ENCODE data around the gene CFAP20DC. TPM values are rescaled to one million over a fixed set of nuclear protein-coding genes. Genes with fewer than 3 reads are reported as not detected.

The CFAP20DC gene
- total and polyA plus RNA-seq, 2 of the 8 experiments (the other 6 are each of a cell fraction or from before 2014, with no cell fraction given): 2.2 to 2.8 TPM

DNA sequence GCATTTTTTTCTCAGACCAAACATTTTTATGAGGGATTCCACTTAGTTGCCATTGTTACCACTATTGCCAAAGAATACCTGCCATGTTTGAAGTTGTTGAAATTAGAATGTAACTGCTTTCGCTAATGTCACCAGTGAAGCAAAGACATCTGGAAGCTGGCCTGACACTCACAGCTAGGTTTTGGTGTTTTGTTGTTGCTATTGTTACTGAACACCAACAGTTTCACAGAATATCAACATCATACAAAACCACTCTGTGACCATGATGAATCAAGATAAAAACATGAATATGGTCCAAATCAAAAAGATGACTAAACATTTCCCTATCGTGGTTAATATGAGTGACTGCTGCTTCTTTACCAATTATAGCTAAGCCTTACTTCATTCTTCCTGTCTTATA lies 6.9 kb upstream of the CFAP20DC start:
- Histone ChIP-seq H3K79me2 (ENCODE audit: control insufficient read depth in 1 of 2, insufficient read depth in 2 of 2, low read length in 2 of 2) (no peaks in the 10 kb centered on the region), H3K9me3 (ENCODE audit: insufficient read depth in 2 of 2, low read depth in 1 of 2, low read length in 1 of 2) (no peaks in the 10 kb centered on the region), H2BK15ac (ENCODE audit: low read length) (no peak overlapping the region), H2AK5ac (ENCODE audit: low read depth, low read length) (no peak overlapping the region), H3K4me2 (ENCODE audit: insufficient read depth in 1 of 2, low read depth in 2 of 2, low read length in 2 of 2) (no peak overlapping the region), H4K5ac (ENCODE audit: insufficient read length, low read depth, low read length) (no peak overlapping the region), H4K20me1 (replicated peaks in 1 of 2; ENCODE audit: control insufficient read depth in 1 of 2, insufficient read depth in 2 of 2, low read length in 2 of 2) (no peaks in the 10 kb centered on the region), H3K79me1 (ENCODE audit: low read depth, low read length) (no peaks in the 10 kb centered on the region), H3K27ac (ENCODE audit: low read depth, low read length) (no peak overlapping the region), H3K23ac (ENCODE audit: insufficient read length) (no peak overlapping the region), H2AFZ (ENCODE audit: low read length) (no peak overlapping the region), H3K4me3 (ENCODE audit: extremely low read depth in 1 of 4, insufficient read depth in 2 of 4, low read depth in 3 of 4, low read length in 4 of 4) (no peak overlapping the region), H3K56ac (replicated peaks; ENCODE audit: insufficient read length, low read depth, low read length) (no peak overlapping the region), H4K91ac (replicated peaks; ENCODE audit: insufficient read length, low read length) (no peak overlapping the region), H3K18ac (ENCODE audit: extremely low read depth, low read length) (no peak overlapping the region), H2BK5ac (ENCODE audit: low read depth, low read length) (no peak overlapping the region), H3K4ac (replicated peaks; ENCODE audit: insufficient read length, low read depth, low read length) (no peak overlapping the region), H3K14ac (ENCODE audit: insufficient read length) (no peak overlapping the region), H2BK120ac (replicated peaks; ENCODE audit: low read depth, low read length) (no peak overlapping the region), H3K9ac (replicated peaks in 1 of 4; ENCODE audit: extremely low read depth in 1 of 4, low read depth in 3 of 4, low read length in 3 of 4) (no peak overlapping the region), H2BK12ac (ENCODE audit: low read depth, low read length) (no peak overlapping the region), H3K36me3 (ENCODE audit: control insufficient read depth in 2 of 4, insufficient read depth in 4 of 4, low read length in 3 of 4) (no peaks in the 10 kb centered on the region), H4K8ac (ENCODE audit: extremely low read depth, insufficient read depth, low read length) (no peak overlapping the region), H3K4me1 (replicated peaks in 1 of 4; ENCODE audit: control insufficient read depth in 3 of 4, insufficient read depth in 4 of 4, low read length in 3 of 4) (no peaks in the 10 kb centered on the region), H3K27me3 (replicated peaks in 1 of 4; ENCODE audit: control insufficient read depth in 3 of 4, extremely low read depth in 1 of 4, insufficient read depth in 3 of 4, low read length in 3 of 4) (no peaks in the 10 kb centered on the region), H2BK20ac (ENCODE audit: low read length) (no peak overlapping the region), H3K23me2 (ENCODE audit: low read depth, low read length) (peaks cover 3% of the 10 kb centered on the region; the same call in 1 of the 2 replicates)
- 97% methylated on average over 2 of the region's 2 CpGs; no CpG with 5 or more reads in 1 of the 2 experiments for WGBS, 2 experiments (ENCODE audit: extremely low coverage in 1 of 2, insufficient coverage in 1 of 2, insufficient read length in 1 of 2, insufficient replicate concordance in 2 of 2, low coverage in 1 of 2, low lambda C conversion rate in 2 of 2, missing lambda C conversion rate in 1 of 2)
- FAIRE-seq (no peak), DNase-seq (ENCODE audit: low read depth in 1 of 2, low spot score in 2 of 2) (no peak)
- TF ChIP-seq TEAD4 (IDR thresholded peaks at IDR 0.05; ENCODE audit: low read depth, low read length) (no peak), POLR2A (IDR thresholded peaks at IDR 0.05; ENCODE audit: control extremely low read depth in 1 of 2, low read depth in 2 of 2, low read length in 2 of 2) (no peak), SP2 (IDR thresholded peaks at IDR 0.05; ENCODE audit: low read length) (no peak)
- POLR2A ChIA-PET (ENCODE audit: partially characterized antibody): no interaction called here
- CTCF ChIA-PET (ENCODE audit: partially characterized antibody): interaction anchor here (1.1 to 2.5 kb wide), 2 partner anchors 232 to 250 kb away, joined by 3 to 7 read pairs; no protein-coding TSS in a partner anchor

Measured in H1 (cell line).